ENCODE results near the gene PTPN21. TPM values are rescaled to one million over a fixed set of nuclear protein-coding genes. Genes with fewer than 3 reads are reported as not detected.

The PTPN21 gene
- polyA plus RNA-seq, 1 experiment: 16.0 TPM

- Histone ChIP-seq H3K27me3 (ENCODE audit: control insufficient read depth, insufficient read depth, low read length) (no peaks in the 10 kb centered on the region), H3K4me3 (ENCODE audit: low read depth, low read length) (no peak overlapping the region), H3K9me3 (ENCODE audit: control insufficient read depth, insufficient read depth, low read length) (peaks cover 14% of the 10 kb centered on the region; the same call in 1 of the 2 replicates), H3K27ac (ENCODE audit: low read depth, low read length) (no peak overlapping the region)
- DNase-seq (ENCODE audit: low read depth, low spot score): no peak
- ChIA-PET CTCF (interaction anchor here (0.8 kb wide), 1 partner anchor 15 kb away, joined by 5 read pairs; no protein-coding TSS in a partner anchor), POLR2A (no interaction called here)
- TF ChIP-seq CTCF (IDR thresholded peaks at IDR 0.05; ENCODE audit: low read depth, low read length): no peak
These were observed 78.0 kb downstream of the PTPN21 start for GRCh38 chr14:88476825-88477224.

GRCh38 chr14:88476214-88476774, 78.5 kb downstream of the PTPN21 start:
- CTCF ChIA-PET: interaction anchor here (0.8 to 2.5 kb wide), 2 partner anchors 15 to 16 kb away, joined by 5 to 10 read pairs; no protein-coding TSS in a partner anchor

GRCh38 chr14:88473791-88474190, 81.0 kb downstream of the PTPN21 start:
- CTCF ChIA-PET: interaction anchor here (0.7 to 2.5 kb wide), 2 partner anchors 18 to 82 kb away, joined by 5 to 10 read pairs; no protein-coding TSS in a partner anchor
- no peak for DNase-seq (ENCODE audit: low read depth, low spot score)
- TF ChIP-seq CTCF (IDR thresholded peaks at IDR 0.05; ENCODE audit: low read depth, low read length): no peak
- H3K27me3 ChIP-seq (ENCODE audit: control insufficient read depth, insufficient read depth, low read length): no peaks in the 10 kb centered on the region
- no peak overlapping the region for H3K4me3 ChIP-seq (ENCODE audit: low read depth, low read length)
- POLR2A ChIA-PET: interaction anchor here (0.6 kb wide), 1 partner anchor 79 kb away, joined by 3 read pairs; no protein-coding TSS in a partner anchor
- H3K27ac ChIP-seq (ENCODE audit: low read depth, low read length): no peak overlapping the region
- peaks cover 2% of the 10 kb centered on the region; the same call in 1 of the 2 replicates for H3K9me3 ChIP-seq (ENCODE audit: control insufficient read depth, insufficient read depth, low read length)

More at GRCh38 chr14:88476214-88476774, 78.5 kb downstream of the PTPN21 start:
- peaks cover 14% of the 10 kb centered on the region; the same call in 1 of the 2 replicates for H3K9me3 ChIP-seq (ENCODE audit: control insufficient read depth, insufficient read depth, low read length)
- POLR2A ChIA-PET: no interaction called here
- DNase-seq (ENCODE audit: low read depth, low spot score): no peak
- no peak overlapping the region for H3K27ac ChIP-seq (ENCODE audit: low read depth, low read length)
- H3K4me3 ChIP-seq (ENCODE audit: low read depth, low read length): no peak overlapping the region
- TF ChIP-seq CTCF (IDR thresholded peaks at IDR 0.05; ENCODE audit: low read depth, low read length): no peak
- no peaks in the 10 kb centered on the region for H3K27me3 ChIP-seq (ENCODE audit: control insufficient read depth, insufficient read depth, low read length)

- no peak for TF ChIP-seq CTCF (IDR thresholded peaks at IDR 0.05; ENCODE audit: low read depth, low read length)
- H3K27me3 ChIP-seq (ENCODE audit: control insufficient read depth, insufficient read depth, low read length): no peaks in the 10 kb centered on the region
- POLR2A ChIA-PET: no interaction called here
These were observed 84.0 kb downstream of the PTPN21 start for GRCh38 chr14:88470542-88471440.

More at GRCh38 chr14:88470542-88471440, 84.0 kb downstream of the PTPN21 start:
- no peak for DNase-seq (ENCODE audit: low read depth, low spot score)
- H3K9me3 ChIP-seq (ENCODE audit: control insufficient read depth, insufficient read depth, low read length): no peaks in the 10 kb centered on the region
- H3K27ac ChIP-seq (ENCODE audit: low read depth, low read length): no peak overlapping the region
- H3K4me3 ChIP-seq (ENCODE audit: low read depth, low read length): no peak overlapping the region
- CTCF ChIA-PET: no interaction called here
